BE2C (cell line): ENCODE data around the gene ARL9.

Source experiments
- DNase-seq: peaks from one replicate; pipeline ENCODE4 v3.0.0-alpha.2; 2020
- H3K27me3 ChIP-seq: fragments of 250-450 bp; sonication (Bioruptor Pico); 2 replicates; pipeline ENCODE4 v1.5.1; 2020; ENCODE audit warnings: mild to moderate bottlenecking
- H3K36me3 ChIP-seq: fragments of 250-450 bp; sonication (Bioruptor Pico); 2 replicates; pipeline ENCODE4 v1.5.1; 2020; ENCODE audit warnings: mild to moderate bottlenecking
- H3K4me1 ChIP-seq: fragments of 250-450 bp; sonication (Bioruptor Pico); 2 replicates; pipeline ENCODE4 v1.5.1; 2020
- H3K4me3 ChIP-seq: 2 replicates; pipeline ENCODE4 v1.5.1; 2011; ENCODE audit warnings: low read depth, low read length
- H3K9me3 ChIP-seq: fragments of 250-450 bp; sonication (Bioruptor Pico); 2 replicates; pipeline ENCODE4 v1.5.1; 2020
- TF ChIP-seq, protein P1 (sequence below): IDR thresholded peaks from 2 replicates; pipeline ENCODE4 v1.5.1; 2012; ENCODE audit warnings: mild to moderate bottlenecking, low read depth, low read length

Gene ARL9

DNA sequence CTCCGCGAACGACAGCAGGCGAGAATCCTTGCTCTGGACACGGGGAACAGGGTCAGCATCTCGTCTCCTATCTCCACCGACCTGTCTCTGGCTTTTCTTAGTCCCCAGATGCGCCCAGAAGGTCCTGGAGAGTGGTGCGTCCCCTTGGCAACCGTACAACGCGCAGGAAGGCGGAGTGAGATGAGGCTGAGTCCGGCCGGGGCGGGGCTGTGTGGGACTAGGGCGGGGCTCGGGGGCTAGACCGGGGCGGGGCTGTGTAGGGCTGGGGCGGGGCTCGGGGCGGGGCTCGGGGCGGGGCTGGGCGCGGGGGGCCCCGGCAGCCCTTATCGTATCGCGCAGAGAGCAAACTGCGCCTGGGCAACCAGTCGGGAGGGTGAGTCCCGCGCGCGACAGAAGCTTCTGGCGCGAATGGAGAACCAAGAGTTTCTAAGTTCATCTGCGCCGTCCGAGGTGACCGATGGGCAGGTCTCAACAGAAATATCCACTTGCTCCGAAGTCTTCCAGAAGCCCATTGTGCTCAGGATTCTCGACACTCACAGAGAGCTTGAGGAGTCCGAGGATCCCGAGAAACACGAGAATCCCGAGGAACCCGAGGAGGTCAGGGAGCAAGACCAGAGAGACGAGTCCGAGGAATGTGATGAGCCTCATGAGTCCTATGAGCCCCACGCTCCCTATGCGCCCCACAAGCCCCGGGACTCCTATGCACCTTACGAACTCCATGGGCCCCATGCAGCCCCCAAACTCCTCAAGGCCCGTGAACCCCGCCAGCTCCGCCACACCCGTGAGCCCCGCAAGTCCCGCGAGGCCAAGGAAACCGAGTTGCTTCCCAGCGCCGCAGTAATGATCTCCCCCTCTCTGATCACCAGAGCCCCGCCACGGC, 24.9 kb downstream of the ARL9 start:
- no peaks in the 10 kb centered on the region for H3K36me3 ChIP-seq
- H3K4me1 ChIP-seq = no peaks in the 10 kb centered on the region
- peak; percentile 97 for DNase-seq
- H3K9me3 ChIP-seq = no peaks in the 10 kb centered on the region
- TF ChIP-seq, protein P1, sequence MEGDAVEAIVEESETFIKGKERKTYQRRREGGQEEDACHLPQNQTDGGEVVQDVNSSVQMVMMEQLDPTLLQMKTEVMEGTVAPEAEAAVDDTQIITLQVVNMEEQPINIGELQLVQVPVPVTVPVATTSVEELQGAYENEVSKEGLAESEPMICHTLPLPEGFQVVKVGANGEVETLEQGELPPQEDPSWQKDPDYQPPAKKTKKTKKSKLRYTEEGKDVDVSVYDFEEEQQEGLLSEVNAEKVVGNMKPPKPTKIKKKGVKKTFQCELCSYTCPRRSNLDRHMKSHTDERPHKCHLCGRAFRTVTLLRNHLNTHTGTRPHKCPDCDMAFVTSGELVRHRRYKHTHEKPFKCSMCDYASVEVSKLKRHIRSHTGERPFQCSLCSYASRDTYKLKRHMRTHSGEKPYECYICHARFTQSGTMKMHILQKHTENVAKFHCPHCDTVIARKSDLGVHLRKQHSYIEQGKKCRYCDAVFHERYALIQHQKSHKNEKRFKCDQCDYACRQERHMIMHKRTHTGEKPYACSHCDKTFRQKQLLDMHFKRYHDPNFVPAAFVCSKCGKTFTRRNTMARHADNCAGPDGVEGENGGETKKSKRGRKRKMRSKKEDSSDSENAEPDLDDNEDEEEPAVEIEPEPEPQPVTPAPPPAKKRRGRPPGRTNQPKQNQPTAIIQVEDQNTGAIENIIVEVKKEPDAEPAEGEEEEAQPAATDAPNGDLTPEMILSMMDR = no peak
- no peaks in the 10 kb centered on the region for H3K27me3 ChIP-seq
- H3K4me3 ChIP-seq = peak overlapping the region; percentile 82

DNA sequence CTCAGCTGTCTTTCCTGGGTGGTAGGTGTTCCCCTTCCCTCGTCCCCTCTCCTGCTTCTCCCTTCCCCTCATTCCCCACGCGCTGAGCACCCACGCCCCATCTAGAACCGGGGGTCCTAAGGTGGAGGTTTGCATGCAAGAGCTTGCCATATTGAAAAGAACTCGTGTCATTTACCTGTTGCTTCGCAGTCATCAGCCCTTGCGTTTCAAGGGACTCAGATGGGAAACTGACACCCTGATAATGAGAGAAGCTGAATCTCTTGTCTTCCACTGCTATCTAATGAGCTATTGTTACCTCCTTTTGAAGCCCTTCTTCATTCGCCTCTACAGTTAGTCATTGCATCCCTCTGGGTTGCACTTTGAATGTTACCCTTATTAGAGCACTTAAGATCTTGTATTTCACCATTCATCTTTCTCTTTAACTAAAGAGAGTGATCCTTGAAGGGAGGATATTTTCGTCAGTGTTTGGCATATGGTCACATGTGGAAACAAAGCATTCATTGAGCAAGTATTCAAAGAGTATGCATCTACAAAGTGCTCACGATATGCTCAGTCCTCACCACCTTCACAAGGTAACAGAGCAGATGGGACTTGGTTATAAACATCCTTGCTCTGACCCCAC, 25.7 kb downstream of the ARL9 start:
- no peak for DNase-seq
- Histone ChIP-seq H3K4me3 (peak overlapping the region; percentile 82), H3K9me3 (no peaks in the 10 kb centered on the region), H3K36me3 (no peaks in the 10 kb centered on the region), H3K4me1 (no peaks in the 10 kb centered on the region), H3K27me3 (no peaks in the 10 kb centered on the region)
- TF ChIP-seq, protein P1 = no peak

DNA sequence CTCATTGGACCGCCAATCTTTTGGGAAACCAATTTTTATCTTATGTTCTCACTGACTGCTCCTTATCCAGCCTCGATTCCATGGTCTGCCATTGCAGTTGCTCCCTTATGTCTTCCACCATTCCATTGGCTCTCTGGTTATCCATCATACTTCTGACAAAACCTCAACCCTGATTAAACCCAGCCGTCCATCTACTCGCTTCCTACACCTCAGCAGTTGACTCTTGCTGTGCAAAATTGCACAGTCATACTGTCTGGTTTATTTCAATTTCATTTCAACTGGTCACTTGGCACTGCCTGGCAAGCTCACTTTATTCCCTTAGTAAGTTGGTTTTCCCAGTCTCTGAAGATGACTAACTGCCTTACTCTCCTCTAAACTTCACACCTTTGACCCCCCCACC, 26.2 kb downstream of the ARL9 start:
- Histone ChIP-seq H3K4me3 (no peak overlapping the region), H3K27me3 (no peaks in the 10 kb centered on the region), H3K9me3 (no peaks in the 10 kb centered on the region), H3K4me1 (no peaks in the 10 kb centered on the region), H3K36me3 (no peaks in the 10 kb centered on the region)
- TF ChIP-seq, protein P1 = no peak
- DNase-seq = no peak

DNA sequence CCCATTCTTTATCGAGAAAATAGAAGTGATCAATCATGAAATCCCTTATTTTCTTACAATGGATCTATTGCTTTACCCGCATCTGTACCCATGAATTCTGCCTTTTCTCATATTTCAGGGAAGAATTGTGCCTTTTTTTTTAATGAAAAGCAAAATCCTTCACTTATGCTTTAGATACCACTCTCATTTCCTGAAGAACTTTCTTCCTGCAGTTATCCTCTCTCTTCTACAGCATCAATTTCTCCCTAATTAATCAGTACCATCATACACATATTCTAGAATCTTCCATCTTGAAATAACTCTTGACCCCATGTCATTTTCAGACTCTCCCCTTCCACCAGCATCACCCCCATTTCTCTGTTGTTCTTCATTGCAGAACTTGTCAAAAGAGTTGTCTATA, 26.6 kb downstream of the ARL9 start:
- Histone ChIP-seq H3K4me1 (no peaks in the 10 kb centered on the region), H3K9me3 (no peaks in the 10 kb centered on the region), H3K4me3 (no peak overlapping the region), H3K36me3 (no peaks in the 10 kb centered on the region), H3K27me3 (no peaks in the 10 kb centered on the region)
- no peak for DNase-seq
- TF ChIP-seq, protein P1 = no peak

DNA sequence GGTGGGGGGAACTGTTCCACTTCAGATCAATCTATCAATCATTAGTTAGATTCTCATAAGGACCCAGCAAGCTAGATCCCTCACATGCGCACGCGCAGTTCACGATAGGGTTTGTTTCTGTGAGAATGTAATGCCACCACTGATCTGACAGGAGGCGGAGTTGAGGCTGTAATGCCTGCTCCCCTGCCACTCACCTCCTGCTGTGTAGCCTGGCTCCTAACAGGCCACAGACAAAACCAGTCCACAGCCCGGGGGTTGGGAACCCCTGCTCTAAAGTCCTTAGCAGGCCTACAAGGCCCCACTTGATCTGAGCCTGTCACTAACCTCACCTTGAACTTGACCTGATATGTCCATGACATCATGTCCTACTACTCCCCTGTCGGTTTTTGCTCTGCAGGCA, 30.3 kb downstream of the ARL9 start:
- TF ChIP-seq, protein P1 = no peak
- no peaks in the 10 kb centered on the region for H3K27me3 ChIP-seq
- DNase-seq = no peak
- H3K9me3 ChIP-seq = no peaks in the 10 kb centered on the region
- no peaks in the 10 kb centered on the region for H3K4me1 ChIP-seq
- H3K4me3 ChIP-seq = no peak overlapping the region
- H3K36me3 ChIP-seq = no peaks in the 10 kb centered on the region

DNA sequence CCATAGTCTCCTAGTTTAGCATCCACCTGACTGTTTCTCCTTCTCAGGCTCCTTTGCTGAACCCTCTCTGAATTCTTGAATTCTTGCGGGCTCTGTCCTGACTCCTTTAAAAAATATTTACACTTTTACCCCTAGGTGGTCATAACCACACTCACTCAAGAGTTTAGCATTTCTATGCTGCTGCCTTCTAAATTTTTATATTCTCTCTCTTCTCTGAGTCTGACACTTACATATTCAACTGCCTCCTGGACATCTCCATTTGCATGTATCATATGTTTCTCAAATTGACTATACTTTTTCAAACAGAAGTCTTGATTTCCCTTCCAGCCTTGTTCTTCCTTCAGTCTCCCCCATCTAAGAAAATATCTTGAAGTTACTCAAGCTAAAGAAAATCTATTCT, 31.6 kb downstream of the ARL9 start:
- Histone ChIP-seq H3K27me3 (no peaks in the 10 kb centered on the region), H3K4me3 (no peak overlapping the region), H3K9me3 (no peaks in the 10 kb centered on the region), H3K4me1 (no peaks in the 10 kb centered on the region), H3K36me3 (no peaks in the 10 kb centered on the region)
- TF ChIP-seq, protein P1 = no peak
- DNase-seq = no peak
